ENCODE data around the gene PCSK7.
"Not testable (repeated sequence)": the region's sequence is repeated elsewhere in the genome, so short reads cannot be mapped to it uniquely, and the experiment has no call there.

The PCSK7 gene

GRCh38 chr11:117197516-117198456 lies 34.1 kb downstream of the PCSK7 start:
- no peak for DNase-seq

- no peak for DNase-seq
These were observed 34.9 kb downstream of the PCSK7 start for GRCh38 chr11:117197006-117197405.

GRCh38 chr11:117195761-117196160 lies 36.1 kb downstream of the PCSK7 start:
- no peak for DNase-seq

DNA sequence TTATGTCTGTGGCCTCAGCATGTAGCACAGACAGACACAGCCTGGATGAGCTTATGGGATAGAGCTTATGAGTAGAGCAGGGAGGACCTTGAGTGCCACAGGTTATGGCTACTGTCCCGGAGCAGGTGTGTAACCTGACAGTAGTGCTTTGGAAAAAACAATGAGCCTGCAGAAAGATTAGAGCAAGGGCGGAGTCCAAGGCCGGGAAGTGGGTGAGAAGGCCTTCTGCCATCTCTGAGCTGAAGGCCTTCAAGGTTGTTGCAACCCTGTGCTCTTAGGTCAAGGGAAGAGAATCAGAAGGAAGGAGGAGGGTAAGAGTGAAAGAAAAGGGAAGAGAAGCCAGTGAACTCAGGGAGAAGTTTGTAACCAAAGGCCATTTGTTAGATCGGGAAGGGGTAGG lies 36.6 kb downstream of the PCSK7 start:
- no peak for DNase-seq

DNA sequence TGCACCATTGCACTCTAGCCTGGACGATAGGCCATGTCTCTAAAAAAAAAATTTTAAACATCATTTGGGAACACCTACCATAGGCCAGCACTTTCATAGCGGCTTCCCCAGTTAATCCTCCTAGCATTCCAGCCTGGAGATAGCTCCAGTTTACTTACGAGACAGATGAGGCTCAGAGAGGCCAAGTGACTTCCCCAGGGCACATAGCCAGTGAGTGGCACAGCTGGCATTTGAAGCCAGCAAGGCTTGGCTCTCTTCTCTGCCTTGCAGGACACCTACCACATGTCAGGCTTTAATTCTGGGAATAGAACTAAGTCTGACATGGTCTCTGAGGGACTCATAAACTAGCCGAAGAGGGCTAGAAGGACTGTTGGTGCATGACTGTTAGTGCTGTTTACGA lies 37.6 kb downstream of the PCSK7 start:
- no peak for DNase-seq

DNA sequence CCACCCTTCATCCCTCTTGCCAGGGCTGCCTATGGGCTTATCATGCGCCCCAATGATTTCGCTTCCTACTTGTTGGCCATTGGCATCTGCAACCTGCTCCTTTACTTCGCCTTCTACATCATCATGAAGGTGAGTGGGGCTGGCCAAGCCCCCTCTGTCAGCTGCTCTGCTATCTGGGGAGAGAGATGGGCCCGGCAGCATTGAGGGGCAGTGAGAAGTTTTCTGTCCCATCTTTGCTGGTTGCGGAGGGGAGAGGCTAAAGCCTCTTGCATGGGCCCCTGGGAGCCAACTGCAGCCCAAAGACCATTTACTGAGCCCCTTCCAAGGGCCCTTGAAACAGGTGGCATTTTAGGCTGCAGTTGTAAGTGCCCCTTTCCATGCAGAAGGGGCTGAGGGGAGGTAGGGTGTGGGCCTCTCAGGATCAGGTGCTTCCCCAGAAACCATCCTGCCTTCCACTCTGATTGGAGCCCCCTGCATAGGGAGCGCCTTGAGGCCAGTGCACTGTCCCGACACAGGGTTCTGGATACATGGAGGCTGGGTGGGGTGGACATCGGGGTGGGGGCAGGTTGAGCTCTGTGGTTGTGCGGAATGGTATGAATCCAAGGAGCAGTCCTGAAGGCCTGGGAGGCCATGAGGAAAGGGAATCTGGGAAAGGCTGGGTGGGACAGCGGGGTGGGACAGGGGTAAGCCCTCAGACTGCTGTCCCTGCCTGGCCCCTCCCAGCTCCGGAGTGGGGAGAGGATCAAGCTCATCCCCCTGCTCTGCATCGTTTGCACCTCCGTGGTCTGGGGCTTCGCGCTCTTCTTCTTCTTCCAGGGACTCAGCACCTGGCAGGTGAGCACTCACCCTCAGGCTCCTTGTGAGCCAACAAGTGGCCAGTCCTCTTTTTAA lies 38.5 kb downstream of the PCSK7 start:
- DNase-seq = no peak

GRCh38 chr11:117192401-117192875 lies 39.4 kb downstream of the PCSK7 start:
- DNase-seq = no peak

DNA sequence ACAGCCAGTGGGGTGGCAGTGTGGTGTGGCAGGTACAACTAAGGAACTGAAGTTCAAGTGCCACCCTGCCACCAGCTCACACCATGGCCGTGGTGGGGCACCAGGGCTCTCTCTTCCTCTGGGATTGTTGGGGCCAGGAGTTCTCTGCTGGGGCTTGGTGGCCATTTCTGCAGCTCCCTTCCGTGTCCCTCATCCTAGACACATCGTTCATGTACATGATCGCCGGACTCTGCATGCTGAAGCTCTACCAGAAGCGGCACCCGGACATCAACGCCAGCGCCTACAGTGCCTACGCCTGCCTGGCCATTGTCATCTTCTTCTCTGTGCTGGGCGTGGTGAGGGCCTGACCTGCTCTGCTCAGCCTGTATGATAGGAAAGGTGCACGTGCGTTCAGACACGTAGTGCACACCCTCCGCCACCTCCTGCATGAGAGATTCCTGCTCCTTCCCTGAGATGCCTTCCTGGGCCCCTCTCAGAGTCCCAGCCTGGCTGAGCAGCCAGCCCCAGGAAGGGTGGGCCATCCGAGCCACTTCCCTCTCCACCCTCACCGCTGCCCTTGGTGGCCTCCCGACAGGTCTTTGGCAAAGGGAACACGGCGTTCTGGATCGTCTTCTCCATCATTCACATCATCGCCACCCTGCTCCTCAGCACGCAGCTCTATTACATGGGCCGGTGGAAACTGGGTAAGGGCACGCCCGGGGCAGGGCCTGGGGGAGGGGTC lies 40.0 kb downstream of the PCSK7 start:
- no peak for DNase-seq

DNA sequence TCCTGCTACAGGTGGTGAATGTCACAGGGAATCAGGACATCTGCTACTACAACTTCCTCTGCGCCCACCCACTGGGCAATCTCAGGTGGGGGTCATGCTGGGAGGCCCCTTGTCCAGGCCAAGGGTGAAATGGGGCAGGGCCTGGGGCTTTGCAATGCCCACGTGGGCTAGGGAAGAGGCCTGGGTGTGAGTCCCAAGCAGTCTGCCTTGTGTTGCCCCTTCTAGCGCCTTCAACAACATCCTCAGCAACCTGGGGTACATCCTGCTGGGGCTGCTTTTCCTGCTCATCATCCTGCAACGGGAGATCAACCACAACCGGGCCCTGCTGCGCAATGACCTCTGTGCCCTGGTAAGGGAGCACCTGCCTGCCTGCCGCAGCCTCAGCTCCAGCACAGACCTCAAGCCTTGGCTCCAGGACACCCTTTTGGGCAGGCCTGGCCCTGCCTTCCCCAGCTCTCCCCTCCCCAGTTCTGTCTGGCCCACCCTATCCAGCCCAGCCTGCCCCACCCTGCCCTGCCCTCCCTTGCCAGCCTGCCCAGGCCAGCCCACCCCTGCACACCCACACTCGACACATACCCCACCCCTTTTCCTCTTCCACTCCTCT lies 41.8 kb downstream of the PCSK7 start:
- DNase-seq = no peak

GRCh38 chr11:117189191-117189940 lies 42.5 kb downstream of the PCSK7 start:
- no peak for DNase-seq

- DNase-seq = no peak
These were observed 43.2 kb downstream of the PCSK7 start for GRCh38 chr11:117188620-117189081.

DNA sequence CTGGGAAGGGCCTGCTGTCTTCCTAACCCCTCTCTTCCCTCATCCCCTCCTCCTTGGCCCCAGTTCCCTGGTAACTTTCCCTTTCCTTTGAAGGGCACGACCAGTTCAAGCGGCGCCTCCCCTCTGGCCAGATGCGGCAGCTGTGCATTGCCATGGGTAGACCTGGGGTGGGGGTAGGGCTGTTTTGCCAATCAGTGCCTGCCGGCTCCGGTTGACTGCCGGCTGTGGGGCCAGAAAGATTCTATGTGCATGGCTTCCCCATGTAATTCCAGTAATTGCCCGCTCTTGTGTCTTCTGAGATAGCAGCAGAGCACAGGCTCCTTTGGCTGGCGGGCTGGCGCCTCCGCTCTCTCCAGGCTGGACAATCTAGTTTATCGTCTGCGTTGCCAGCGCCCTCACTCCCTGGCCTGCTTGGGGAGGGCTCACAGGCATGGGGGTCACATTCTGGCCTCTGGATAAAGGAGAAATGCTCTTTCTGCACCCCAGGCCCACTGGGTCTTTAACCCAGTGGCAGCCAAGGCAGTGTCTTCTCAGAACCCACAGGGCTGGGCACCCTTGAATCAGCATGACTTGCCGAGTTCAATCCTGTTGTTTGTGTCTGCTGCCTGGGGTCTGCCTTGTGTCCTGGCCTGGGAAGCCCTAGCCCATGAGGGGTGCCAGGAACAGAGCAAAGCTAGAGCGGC lies 43.9 kb downstream of the PCSK7 start:
- no peak for DNase-seq

DNA sequence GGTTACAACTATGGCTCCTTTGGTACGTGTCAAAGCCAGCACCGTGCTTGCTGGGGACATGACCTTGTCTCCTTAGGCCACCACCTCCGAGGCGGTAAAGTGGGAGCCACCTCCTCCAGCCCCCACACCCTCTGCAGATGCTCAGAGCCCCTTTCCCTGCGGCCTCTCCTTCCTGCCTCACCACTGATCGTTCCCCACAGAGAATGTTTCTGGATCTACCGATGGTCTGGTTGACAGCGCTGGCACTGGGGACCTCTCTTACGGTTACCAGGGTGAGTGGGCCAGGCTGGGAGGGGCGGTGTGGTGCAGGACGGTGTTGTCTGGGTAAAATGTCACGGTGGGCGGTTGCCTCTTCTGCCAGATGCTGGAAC lies 44.5 kb downstream of the PCSK7 start:
- no peak for DNase-seq

- DNase-seq = no peak
These were observed 44.9 kb downstream of the PCSK7 start for GRCh38 chr11:117187007-117187406.

GRCh38 chr11:117186431-117186761 lies 45.5 kb downstream of the PCSK7 start:
- DNase-seq = no peak

GRCh38 chr11:117185736-117186430 lies 46.0 kb downstream of the PCSK7 start:
- DNase-seq = no peak

GRCh38 chr11:117183724-117184349 lies 48.0 kb downstream of the PCSK7 start:
- no peak for DNase-seq

- not testable (repeated sequence) for DNase-seq
These were observed 48.7 kb downstream of the PCSK7 start for GRCh38 chr11:117183178-117183577.

DNA sequence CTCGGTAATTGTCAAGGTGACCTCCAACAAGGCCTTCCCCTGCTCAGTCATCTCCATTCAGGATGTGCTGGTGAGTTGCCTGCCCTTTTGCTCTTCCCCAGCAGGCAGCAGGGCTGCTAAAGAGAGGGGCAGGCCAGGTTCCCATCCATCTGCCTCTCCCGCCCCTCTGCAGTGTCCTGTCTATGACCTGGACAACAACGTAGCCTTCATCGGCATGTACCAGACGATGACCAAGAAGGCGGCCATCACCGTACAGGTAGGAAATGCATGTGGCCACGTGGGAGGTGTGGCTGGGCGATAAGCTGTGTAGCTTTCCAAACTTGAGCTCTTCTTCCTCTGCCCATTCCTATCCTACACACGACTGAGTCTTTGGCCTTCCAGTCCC lies 49.3 kb downstream of the PCSK7 start:
- no peak for DNase-seq
